22Rv1 (cell line): ENCODE results near the gene BOD1.

ENCODE experiments used
- CTCF ChIP-seq: fragments of 450-650 bp; IDR thresholded peaks from 2 replicates; pipeline ENCODE4 v1.5.1; 2017; ENCODE audit warnings: mild to moderate bottlenecking
- ZFX ChIP-seq: fragments of 450-650 bp; IDR thresholded peaks from 2 replicates; pipeline ENCODE4 v1.6.1; 2017; ENCODE audit warnings: antibody characterized with exemption, borderline replicate concordance

GRCh38 chr5:173624282-173624681, 7.8 kb upstream of the BOD1 start:
- TF ChIP-seq CTCF = no peak
- no peak for TF ChIP-seq ZFX
